Measurements from ENCODE around the gene CBY1. TPM values are rescaled to one million over a fixed set of nuclear protein-coding genes. Genes with fewer than 3 reads are reported as not detected.

CBY1 gene
- total and polyA plus RNA-seq, 9 of the 15 experiments (the other 6 are each of a cell fraction or from before 2014, with no cell fraction given) = 5.7 to 19.7 (median 10.8) TPM

DNA sequence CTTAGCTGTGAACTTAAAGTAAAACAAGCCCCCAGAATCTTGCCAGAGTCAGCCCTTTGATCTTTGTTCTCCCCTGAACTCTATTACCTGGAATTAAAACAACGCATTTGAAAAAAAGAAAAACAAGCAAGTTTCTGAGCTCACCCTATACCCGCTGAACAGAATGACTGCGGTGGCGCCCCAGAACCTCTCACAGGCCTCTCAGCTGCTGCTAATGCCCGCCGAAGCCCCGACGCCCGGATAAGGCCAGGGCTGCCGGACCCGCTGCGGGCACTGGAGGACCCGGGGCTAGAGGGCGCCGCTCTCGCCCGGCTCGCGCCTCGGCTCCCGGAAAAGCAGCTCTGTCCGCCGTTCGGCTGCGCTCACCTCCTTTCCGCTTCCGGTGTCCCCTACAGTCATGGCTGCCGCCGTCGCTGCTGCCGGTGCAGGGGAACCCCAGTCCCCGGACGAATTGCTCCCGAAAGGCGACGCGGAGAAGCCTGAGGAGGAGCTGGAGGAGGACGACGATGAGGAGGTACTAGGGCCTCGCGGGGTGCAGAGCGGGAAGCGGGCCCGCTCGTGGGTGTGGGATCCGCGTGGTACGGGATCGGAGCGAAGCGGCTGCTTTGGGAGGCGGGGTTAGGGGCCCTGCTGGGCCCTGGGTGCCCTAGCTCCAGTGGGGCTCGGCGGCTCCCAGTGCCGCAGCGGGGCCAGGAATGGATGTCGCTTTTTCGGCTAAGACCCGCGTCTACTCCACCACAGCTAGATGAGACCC, 25.3 kb downstream of the CBY1 start, which contains the start of gene TOMM22 (continued):
- TF ChIP-seq SIRT6 (IDR thresholded peaks at IDR 0.05; ENCODE audit: low read depth, low read length) (no peak), ZNF717 (CRISPR knock-in tag; IDR thresholded peaks at IDR 0.05) (no peak), CREBBP (IDR thresholded peaks at IDR 0.05; ENCODE audit: low read depth, low read length) (no peak), DACH1 (IDR thresholded peaks at IDR 0.05; ENCODE audit: partially characterized antibody) (no peak), DDX20 (tag; IDR thresholded peaks at IDR 0.05; ENCODE audit: low read depth) (no peak), RNF2 (IDR thresholded peaks at IDR 0.05) (peak; percentile 32; the same call in 1 of the 2 replicates), NR2C1 (IDR thresholded peaks at IDR 0.05) (peak; percentile 89), NR2C1 (tag; IDR thresholded peaks at IDR 0.05) (peak; percentile 93), ZZZ3 (IDR thresholded peaks at IDR 0.05) (0 out of 2 replicates have a peak, but pooled peaks have one; percentile 46), CCNT2 (IDR thresholded peaks at IDR 0.05; ENCODE audit: borderline replicate concordance, extremely low read depth, insufficient read length, low read depth, low read length) (peak; percentile 81), EGR1 (conservative IDR thresholded peaks at IDR 0.05) (no peak), JUN (IDR thresholded peaks at IDR 0.05; ENCODE audit: borderline replicate concordance, low read depth, low read length) (peak; percentile 38; the same call in 1 of the 2 replicates), JUN (CRISPR knock-in tag; IDR thresholded peaks at IDR 0.05; ENCODE audit: borderline replicate concordance) (no peak), NCOA4 (IDR thresholded peaks at IDR 0.05; ENCODE audit: partially characterized antibody) (no peak), ZNF121 (CRISPR knock-in tag; conservative IDR thresholded peaks at IDR 0.05) (peak; percentile 95), PHF20 (IDR thresholded peaks at IDR 0.05; ENCODE audit: partially characterized antibody) (peak; percentile 96), NR4A1 (CRISPR knock-in tag; IDR thresholded peaks at IDR 0.05) (no peak), NR4A1 (tag; IDR thresholded peaks at IDR 0.05) (0 out of 2 replicates have a peak, but pooled peaks have one; percentile 15), FOXK2 (conservative IDR thresholded peaks at IDR 0.05 in 1 of 2, IDR thresholded peaks at IDR 0.05 in 1 of 2; ENCODE audit: low read depth in 2 of 2) (peak; percentile 24 to 33; a peak in 1 of 4 replicates), RUNX1 (IDR thresholded peaks at IDR 0.05; ENCODE audit: low read depth) (no peak)
- TF ChIP-seq, protein P1, sequence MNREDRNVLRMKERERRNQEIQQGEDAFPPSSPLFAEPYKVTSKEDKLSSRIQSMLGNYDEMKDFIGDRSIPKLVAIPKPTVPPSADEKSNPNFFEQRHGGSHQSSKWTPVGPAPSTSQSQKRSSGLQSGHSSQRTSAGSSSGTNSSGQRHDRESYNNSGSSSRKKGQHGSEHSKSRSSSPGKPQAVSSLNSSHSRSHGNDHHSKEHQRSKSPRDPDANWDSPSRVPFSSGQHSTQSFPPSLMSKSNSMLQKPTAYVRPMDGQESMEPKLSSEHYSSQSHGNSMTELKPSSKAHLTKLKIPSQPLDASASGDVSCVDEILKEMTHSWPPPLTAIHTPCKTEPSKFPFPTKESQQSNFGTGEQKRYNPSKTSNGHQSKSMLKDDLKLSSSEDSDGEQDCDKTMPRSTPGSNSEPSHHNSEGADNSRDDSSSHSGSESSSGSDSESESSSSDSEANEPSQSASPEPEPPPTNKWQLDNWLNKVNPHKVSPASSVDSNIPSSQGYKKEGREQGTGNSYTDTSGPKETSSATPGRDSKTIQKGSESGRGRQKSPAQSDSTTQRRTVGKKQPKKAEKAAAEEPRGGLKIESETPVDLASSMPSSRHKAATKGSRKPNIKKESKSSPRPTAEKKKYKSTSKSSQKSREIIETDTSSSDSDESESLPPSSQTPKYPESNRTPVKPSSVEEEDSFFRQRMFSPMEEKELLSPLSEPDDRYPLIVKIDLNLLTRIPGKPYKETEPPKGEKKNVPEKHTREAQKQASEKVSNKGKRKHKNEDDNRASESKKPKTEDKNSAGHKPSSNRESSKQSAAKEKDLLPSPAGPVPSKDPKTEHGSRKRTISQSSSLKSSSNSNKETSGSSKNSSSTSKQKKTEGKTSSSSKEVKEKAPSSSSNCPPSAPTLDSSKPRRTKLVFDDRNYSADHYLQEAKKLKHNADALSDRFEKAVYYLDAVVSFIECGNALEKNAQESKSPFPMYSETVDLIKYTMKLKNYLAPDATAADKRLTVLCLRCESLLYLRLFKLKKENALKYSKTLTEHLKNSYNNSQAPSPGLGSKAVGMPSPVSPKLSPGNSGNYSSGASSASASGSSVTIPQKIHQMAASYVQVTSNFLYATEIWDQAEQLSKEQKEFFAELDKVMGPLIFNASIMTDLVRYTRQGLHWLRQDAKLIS (CRISPR knock-in tag; IDR thresholded peaks at IDR 0.05) = 0 out of 2 replicates have a peak, but pooled peaks have one; percentile 33
- TF ChIP-seq, protein P2, sequence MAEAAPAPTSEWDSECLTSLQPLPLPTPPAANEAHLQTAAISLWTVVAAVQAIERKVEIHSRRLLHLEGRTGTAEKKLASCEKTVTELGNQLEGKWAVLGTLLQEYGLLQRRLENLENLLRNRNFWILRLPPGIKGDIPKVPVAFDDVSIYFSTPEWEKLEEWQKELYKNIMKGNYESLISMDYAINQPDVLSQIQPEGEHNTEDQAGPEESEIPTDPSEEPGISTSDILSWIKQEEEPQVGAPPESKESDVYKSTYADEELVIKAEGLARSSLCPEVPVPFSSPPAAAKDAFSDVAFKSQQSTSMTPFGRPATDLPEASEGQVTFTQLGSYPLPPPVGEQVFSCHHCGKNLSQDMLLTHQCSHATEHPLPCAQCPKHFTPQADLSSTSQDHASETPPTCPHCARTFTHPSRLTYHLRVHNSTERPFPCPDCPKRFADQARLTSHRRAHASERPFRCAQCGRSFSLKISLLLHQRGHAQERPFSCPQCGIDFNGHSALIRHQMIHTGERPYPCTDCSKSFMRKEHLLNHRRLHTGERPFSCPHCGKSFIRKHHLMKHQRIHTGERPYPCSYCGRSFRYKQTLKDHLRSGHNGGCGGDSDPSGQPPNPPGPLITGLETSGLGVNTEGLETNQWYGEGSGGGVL (CRISPR knock-in tag; IDR thresholded peaks at IDR 0.05) = no peak
